ENCODE data around the gene RNF150.

RNF150 gene

GRCh38 chr4:141021397-141022110 is 111.7 kb downstream of the RNF150 start:
- no peak for DNase-seq

GRCh38 chr4:141020801-141021261 is 112.4 kb downstream of the RNF150 start:
- no peak for DNase-seq

- DNase-seq = no peak
These were observed 113.5 kb downstream of the RNF150 start for GRCh38 chr4:141019768-141020167.

GRCh38 chr4:141016117-141016798 is 117.0 kb downstream of the RNF150 start:
- no peak for DNase-seq

GRCh38 chr4:141013899-141014298 is 119.4 kb downstream of the RNF150 start:
- no peak for DNase-seq

GRCh38 chr4:141011901-141012315 is 121.4 kb downstream of the RNF150 start:
- no peak for DNase-seq

- no peak for DNase-seq
These were observed 123.3 kb downstream of the RNF150 start for GRCh38 chr4:141009931-141010330.

GRCh38 chr4:141009129-141009528 is 124.1 kb downstream of the RNF150 start:
- no peak for DNase-seq

- peak; percentile 15 for DNase-seq
These were observed 126.9 kb downstream of the RNF150 start for GRCh38 chr4:141006242-141006802.

GRCh38 chr4:141004823-141005222 is 128.4 kb downstream of the RNF150 start:
- no peak for DNase-seq

GRCh38 chr4:141003193-141003592 is 130.1 kb downstream of the RNF150 start:
- DNase-seq = no peak

- peak; percentile 3 for DNase-seq
These were observed 130.9 kb downstream of the RNF150 start for GRCh38 chr4:141002323-141002805.

- no peak for DNase-seq
These were observed 136.5 kb downstream of the RNF150 start for GRCh38 chr4:140996766-140997165.

GRCh38 chr4:140995058-140995457 is 138.2 kb downstream of the RNF150 start:
- no peak for DNase-seq

GRCh38 chr4:140994015-140994414 is 139.3 kb downstream of the RNF150 start:
- DNase-seq = no peak

GRCh38 chr4:140993370-140993769 is 139.9 kb downstream of the RNF150 start:
- DNase-seq = no peak

GRCh38 chr4:140989944-140990343 is 143.3 kb downstream of the RNF150 start:
- DNase-seq = no peak

GRCh38 chr4:140986045-140986444 is 147.2 kb downstream of the RNF150 start:
- DNase-seq = no peak

- DNase-seq = no peak
These were observed 150.5 kb downstream of the RNF150 start for GRCh38 chr4:140982613-140983340.

GRCh38 chr4:140980426-140981200 is 152.7 kb downstream of the RNF150 start:
- no peak for DNase-seq

- DNase-seq = no peak
These were observed 156.5 kb downstream of the RNF150 start for GRCh38 chr4:140976768-140977167.

- no peak for DNase-seq
These were observed 162.0 kb downstream of the RNF150 start for GRCh38 chr4:140971077-140971792.
